Measurements from ENCODE around the gene CRABP1. TPM values are rescaled to one million over a fixed set of nuclear protein-coding genes. Genes with fewer than 3 reads are reported as not detected.
A peak's percentile ranks its signal among the peaks of the same experiment; 100 is the strongest.

CRABP1 gene
- total RNA-seq, 3 donors from 2014 or later, result 11.5 to 14.5 TPM; not detected in 1

- H3K36me3 ChIP-seq, result no peaks in the 10 kb centered on the region
- DNase-seq (ENCODE audit: low spot score in 2 of 2), result no peak
- peaks cover 4 to 14% of the 10 kb centered on the region in 2 donors for H3K27me3 ChIP-seq
- no peaks in the 10 kb centered on the region for H3K4me1 ChIP-seq
- intact Hi-C loops (cut with DNase I; ENCODE audit: low total_unique reads), result no loop called here
- no peak overlapping the region for H3K4me3 ChIP-seq
- TF ChIP-seq CTCF (IDR thresholded peaks at IDR 0.05) (no peak), POLR2AphosphoS5 (IDR thresholded peaks at IDR 0.05) (no peak), POLR2A (IDR thresholded peaks at IDR 0.05) (no peak)
- H3K9me3 ChIP-seq, result no peaks in the 10 kb centered on the region
- H3K27ac ChIP-seq, result no peak overlapping the region
Observed at GRCh38 chr15:78304216-78305066, 35.7 kb upstream of the CRABP1 start.

- Histone ChIP-seq H3K4me1 (no peaks in the 10 kb centered on the region), H3K27ac (no peak overlapping the region), H3K4me3 (no peak overlapping the region), H3K27me3 (peaks cover 4 to 14% of the 10 kb centered on the region in 2 donors), H3K36me3 (no peaks in the 10 kb centered on the region), H3K9me3 (no peaks in the 10 kb centered on the region)
- no peak for TF ChIP-seq POLR2A (IDR thresholded peaks at IDR 0.05)
- TF ChIP-seq CTCF (IDR thresholded peaks at IDR 0.05), result no peak
- TF ChIP-seq POLR2AphosphoS5 (IDR thresholded peaks at IDR 0.05), result no peak
- intact Hi-C loops (cut with DNase I; ENCODE audit: low total_unique reads), result no loop called here
- no peak for DNase-seq (ENCODE audit: low spot score in 2 of 2)
Observed at GRCh38 chr15:78306176-78306774, 33.9 kb upstream of the CRABP1 start.

- Histone ChIP-seq H3K36me3 (no peaks in the 10 kb centered on the region), H3K4me3 (no peak overlapping the region), H3K4me1 (no peaks in the 10 kb centered on the region), H3K27me3 (peaks cover 4 to 14% of the 10 kb centered on the region in 2 donors), H3K27ac (no peak overlapping the region), H3K9me3 (no peaks in the 10 kb centered on the region)
- TF ChIP-seq CTCF (IDR thresholded peaks at IDR 0.05), result no peak
- no peak for TF ChIP-seq POLR2A (IDR thresholded peaks at IDR 0.05)
- TF ChIP-seq POLR2AphosphoS5 (IDR thresholded peaks at IDR 0.05), result no peak
- intact Hi-C loops (cut with DNase I; ENCODE audit: low total_unique reads), result no loop called here
- no peak for DNase-seq (ENCODE audit: low spot score in 2 of 2)
Observed at GRCh38 chr15:78307976-78308375, 32.2 kb upstream of the CRABP1 start.

- Histone ChIP-seq H3K4me3 (no peak overlapping the region), H3K27ac (no peak overlapping the region), H3K36me3 (no peaks in the 10 kb centered on the region), H3K9me3 (no peaks in the 10 kb centered on the region), H3K27me3 (peaks cover 4 to 13% of the 10 kb centered on the region in 2 donors), H3K4me1 (no peaks in the 10 kb centered on the region)
- intact Hi-C loops (cut with DNase I; ENCODE audit: low total_unique reads), result no loop called here
- peak in 1 of 2 donors; percentile 26 for DNase-seq (ENCODE audit: low spot score in 2 of 2)
- TF ChIP-seq POLR2A (IDR thresholded peaks at IDR 0.05) (no peak), POLR2AphosphoS5 (IDR thresholded peaks at IDR 0.05) (no peak), CTCF (IDR thresholded peaks at IDR 0.05) (peak; percentile 28 to 81 (median 73))
Observed at GRCh38 chr15:78308422-78309032, 31.6 kb upstream of the CRABP1 start.

- no peak for DNase-seq (ENCODE audit: low spot score in 2 of 2)
- no peak overlapping the region for H3K4me3 ChIP-seq
- intact Hi-C loops (cut with DNase I; ENCODE audit: low total_unique reads), result loop anchor here (10.0 kb wide), 1 partner anchor 114 kb away; no protein-coding TSS in a partner anchor
Observed at GRCh38 chr15:78311292-78311691, 28.9 kb upstream of the CRABP1 start.

More at GRCh38 chr15:78311292-78311691, 28.9 kb upstream of the CRABP1 start:
- no peaks in the 10 kb centered on the region for H3K36me3 ChIP-seq
- no peak for TF ChIP-seq CTCF (IDR thresholded peaks at IDR 0.05)
- no peak for TF ChIP-seq POLR2AphosphoS5 (IDR thresholded peaks at IDR 0.05)
- TF ChIP-seq POLR2A (IDR thresholded peaks at IDR 0.05), result no peak
- no peak overlapping the region for H3K27ac ChIP-seq
- H3K4me1 ChIP-seq, result no peaks in the 10 kb centered on the region
- H3K9me3 ChIP-seq, result no peaks in the 10 kb centered on the region
- peaks cover 0 to 4% of the 10 kb centered on the region in 2 donors for H3K27me3 ChIP-seq
